SKM-1 (cell line): ENCODE results near the gene LOXHD1.

Experiments used
- DNase-seq: peaks from one replicate; lab custom pipeline; 2025; ENCODE audit not compliant: unreplicated experiment; lab: John Stamatoyannopoulos, UW

LOXHD1 gene

GRCh38 chr18:46627136-46627535, 29.9 kb downstream of the LOXHD1 start:
- DNase-seq, result no peak

GRCh38 chr18:46625069-46625468, 32.0 kb downstream of the LOXHD1 start:
- DNase-seq, result no peak

DNA sequence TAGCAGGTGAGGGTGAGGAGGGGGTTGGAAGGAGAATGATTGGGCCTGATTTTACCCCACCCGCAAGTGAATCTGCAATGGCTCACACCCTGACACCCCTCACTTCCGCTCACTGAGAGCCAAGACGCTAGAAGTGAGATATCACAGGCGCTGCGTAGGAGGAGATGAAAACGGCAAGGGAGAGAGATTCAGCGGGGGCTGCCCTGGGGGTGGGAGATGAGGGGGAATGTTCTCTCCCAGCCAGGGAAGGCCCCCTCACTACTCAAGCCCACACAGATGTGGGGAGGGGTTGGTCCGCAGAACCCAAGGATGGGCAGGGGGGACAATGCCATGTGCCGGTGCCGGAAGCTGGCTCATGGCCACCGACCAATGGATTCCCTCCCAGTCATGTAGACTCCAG, 32.9 kb downstream of the LOXHD1 start:
- no peak for DNase-seq

- no peak for DNase-seq
Measured at GRCh38 chr18:46623541-46623940, 33.5 kb downstream of the LOXHD1 start.

GRCh38 chr18:46622999-46623398, 34.0 kb downstream of the LOXHD1 start:
- DNase-seq, result no peak

DNA sequence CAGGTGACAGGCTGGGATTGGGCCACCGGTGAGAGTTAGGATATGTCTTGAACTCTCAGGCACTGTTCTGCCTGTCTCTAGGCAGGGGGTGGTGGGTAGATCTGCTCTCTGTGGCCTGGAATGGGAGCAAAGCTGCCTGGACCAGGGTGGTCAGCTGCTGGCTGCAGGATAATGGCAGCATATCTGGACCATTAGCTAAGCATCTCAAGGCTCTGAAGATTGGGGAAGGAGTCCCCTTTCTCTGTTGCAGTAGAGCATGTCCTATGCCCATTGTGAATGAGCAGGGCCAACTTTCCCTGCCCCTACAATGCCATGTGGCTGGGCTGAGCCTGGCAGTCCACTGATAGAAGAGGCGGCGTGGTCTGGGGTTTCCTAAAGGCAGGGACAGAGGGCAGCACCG, 34.6 kb downstream of the LOXHD1 start:
- DNase-seq, result no peak

DNA sequence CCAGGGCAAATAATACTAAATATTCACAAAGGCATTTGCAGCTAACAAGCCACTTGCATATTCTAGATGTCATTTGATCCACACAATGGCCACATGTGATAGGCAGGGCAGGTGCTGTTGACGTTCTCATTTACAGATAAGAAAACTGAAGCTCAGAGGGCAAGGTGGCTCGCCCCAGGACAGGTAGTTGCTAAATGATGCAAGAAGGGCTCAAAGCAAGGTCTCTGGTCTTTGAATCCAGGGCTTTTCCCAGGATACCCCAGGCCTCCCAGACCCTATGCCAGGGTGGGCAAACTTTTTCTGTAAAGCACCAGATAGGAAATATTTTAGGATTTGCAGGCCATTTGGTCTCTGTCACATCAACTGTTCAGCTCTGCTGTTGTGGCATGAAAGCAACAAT, 35.1 kb downstream of the LOXHD1 start:
- DNase-seq, result no peak

- DNase-seq, result no peak
Measured at GRCh38 chr18:46621111-46621766, 35.8 kb downstream of the LOXHD1 start.

GRCh38 chr18:46619559-46619958, 37.5 kb downstream of the LOXHD1 start:
- no peak for DNase-seq

DNA sequence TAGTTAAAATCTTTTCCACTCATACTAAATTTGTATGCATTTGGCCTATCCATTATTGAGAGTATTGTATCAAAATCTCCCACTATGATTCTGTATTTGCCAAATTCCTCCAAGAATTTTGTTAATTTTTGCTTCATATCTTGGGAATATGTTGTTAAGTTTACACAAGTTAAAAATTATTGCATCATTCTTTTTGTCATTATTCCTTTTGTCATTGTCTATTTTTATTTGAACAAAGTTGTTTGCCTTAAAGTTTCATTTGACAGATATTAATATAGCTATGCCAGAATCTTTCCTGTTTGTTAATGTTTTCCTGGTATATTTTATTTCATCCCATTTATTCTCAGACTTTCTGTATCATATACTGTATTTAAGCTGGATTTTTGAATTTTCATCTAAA, 41.3 kb downstream of the LOXHD1 start:
- DNase-seq, result no peak

DNA sequence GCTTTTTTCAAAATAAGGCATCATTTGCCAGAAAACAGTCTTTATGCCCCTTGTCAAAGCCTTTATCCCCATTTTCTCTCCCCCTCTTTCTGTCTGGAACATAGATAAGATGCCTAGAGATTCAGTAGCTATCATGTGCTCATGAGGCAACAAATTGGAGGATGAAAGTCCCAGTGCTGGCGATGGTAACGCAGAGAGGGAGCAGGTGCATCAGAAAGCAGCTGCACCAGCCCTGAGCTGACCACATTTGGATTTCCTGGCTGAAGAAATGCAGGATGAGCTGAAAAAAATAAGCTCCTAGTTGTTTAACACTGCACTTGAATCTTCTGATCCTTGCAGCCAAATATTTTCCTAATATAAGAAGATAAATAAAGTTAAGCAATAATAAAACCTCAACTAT, 48.0 kb downstream of the LOXHD1 start:
- DNase-seq, result no peak

- DNase-seq, result no peak
Measured at GRCh38 chr18:46607926-46608325, 49.1 kb downstream of the LOXHD1 start.

GRCh38 chr18:46601141-46601805, 55.7 kb downstream of the LOXHD1 start:
- DNase-seq, result no peak

- no peak for DNase-seq
Measured at GRCh38 chr18:46596119-46596518, 60.9 kb downstream of the LOXHD1 start.

- DNase-seq, result no peak
Measured at GRCh38 chr18:46591783-46592391, 65.1 kb downstream of the LOXHD1 start.

DNA sequence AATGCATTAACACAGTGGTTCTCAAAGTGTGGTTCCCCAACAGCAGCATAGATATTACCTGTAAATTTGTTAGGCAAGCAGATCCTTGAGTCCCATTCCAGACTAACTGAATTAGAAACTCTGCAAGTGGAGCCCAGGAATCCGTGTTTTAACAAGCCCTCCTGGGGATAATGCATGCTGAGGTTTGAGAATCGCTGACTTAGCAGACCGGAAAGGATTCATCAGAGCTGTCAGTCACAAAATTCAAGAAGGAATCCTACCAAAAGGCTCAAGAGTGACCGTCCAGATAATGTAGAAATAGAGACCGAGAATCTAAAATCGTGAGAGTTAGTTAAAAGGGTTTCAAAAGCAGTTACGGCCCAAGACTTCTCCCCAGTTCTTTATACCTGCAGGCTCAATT, 66.9 kb downstream of the LOXHD1 start:
- no peak for DNase-seq

GRCh38 chr18:46588971-46589660, 67.9 kb downstream of the LOXHD1 start:
- DNase-seq, result no peak

- DNase-seq, result no peak
Measured at GRCh38 chr18:46587600-46587999, 69.4 kb downstream of the LOXHD1 start.

GRCh38 chr18:46583711-46584110, 73.3 kb downstream of the LOXHD1 start:
- no peak for DNase-seq

DNA sequence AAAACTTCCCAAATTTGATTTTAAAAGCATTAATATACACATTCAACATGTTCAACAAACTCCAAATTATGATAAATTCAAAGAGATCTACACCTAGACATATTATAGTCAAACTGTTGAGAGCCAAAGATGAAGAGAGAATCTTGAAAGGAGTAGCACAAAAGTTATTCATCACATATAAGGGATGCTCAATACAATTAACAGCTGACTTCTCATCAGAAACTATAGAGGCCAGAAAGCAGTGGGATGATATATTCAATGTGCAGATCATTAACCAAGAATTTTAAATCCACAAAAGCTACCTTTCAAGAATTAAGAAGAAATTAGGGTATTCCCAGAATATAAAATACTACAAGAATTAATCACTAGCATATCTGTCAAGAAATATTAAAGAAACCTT, 75.4 kb downstream of the LOXHD1 start:
- no peak for DNase-seq

GRCh38 chr18:46578987-46579386, 78.0 kb downstream of the LOXHD1 start:
- no peak for DNase-seq

- no peak for DNase-seq
Measured at GRCh38 chr18:46577546-46577945, 79.5 kb downstream of the LOXHD1 start.
